Upper lobe of left lung (tissue), 6 donors: ENCODE data around the gene SERTAD3. TPM values are rescaled to one million over a fixed set of nuclear protein-coding genes. Genes with fewer than 3 reads are reported as not detected.

ENCODE experiments used
- ATAC-seq, 2 donors: fragments of 200-7000 bp; cut with Tn5 transposase; one replicate each; pipeline ENCODE4 v1.9.1; 2022; ENCODE audit warnings: mild to moderate bottlenecking in 2 of 2, moderate library complexity in 2 of 2; ENCODE audit not compliant: low FRiP score in 2 of 2
- DNase-seq, 2 donors: peaks; one replicate each; pipeline ENCODE4 v3.0.0-alpha.2; 2019 to 2020
- H3K27ac ChIP-seq, 4 donors: fragments of 200-600 bp; sonication (generic); one replicate each; pipeline ENCODE4 v1.5.1; 2016 to 2019
- H3K27me3 ChIP-seq, 4 donors: fragments of 200-600 bp; sonication (generic); one replicate each; pipeline ENCODE4 v1.5.1; 2017 to 2019
- H3K36me3 ChIP-seq, 4 donors: fragments of 200-600 bp; sonication (generic); one replicate each; pipeline ENCODE4 v1.5.1; 2016 to 2019
- H3K4me1 ChIP-seq, 4 donors: fragments of 200-600 bp; sonication (generic); one replicate each; pipeline ENCODE4 v1.5.1; 2018 to 2019
- H3K4me3 ChIP-seq, 4 donors: fragments of 200-600 bp; sonication (generic); one replicate each; pipeline ENCODE4 v1.5.1; 2017 to 2019; ENCODE audit warnings: mild to moderate bottlenecking in 2 of 4, moderate library complexity in 1 of 4
- H3K9me3 ChIP-seq, 4 donors: fragments of 200-600 bp; sonication (generic); one replicate each; pipeline ENCODE4 v1.5.1; 2018 to 2019
- EP300 ChIP-seq, 4 donors: sonication (generic); formaldehyde crosslinking; IDR thresholded peaks; one replicate each; pipeline ENCODE4 v1.5.1; 2017; ENCODE audit warnings: antibody characterized with exemption in 4 of 4, control low read depth in 2 of 4
- POLR2A ChIP-seq, 4 donors: fragments of 450-650 bp; IDR thresholded peaks; one replicate each; pipeline ENCODE4 v1.5.1; 2016 to 2017; ENCODE audit warnings: antibody characterized with exemption in 4 of 4, mild to moderate bottlenecking in 2 of 4
- POLR2AphosphoS5 ChIP-seq, 2 donors: sonication (generic); formaldehyde crosslinking; IDR thresholded peaks; one replicate each; pipeline ENCODE4 v1.5.1; 2017; ENCODE audit warnings: antibody characterized with exemption in 2 of 2
- WGBS, 2 donors: methylation state at CpG; one replicate each; pipeline ENCODE4 v1.1.5; 2017 to 2018; 5-methylcytosine and 5-hydroxymethylcytosine counted together
- total RNA-seq, 6 donors: library from RNA; depleted of rRNA in 4 of 6; stranded (reverse); fragments of >200 nt in 4 of 6; gene quantifications; one replicate each; pipeline versions ENCODE4 v1.1.0 to v1.2.1, GENCODE V29; 2016 to 2021
- TF ChIP-seq, protein P1 (sequence below), 6 experiments: fragments of 450-650 bp in 4 of 6; fragments of 200-600 bp in 2 of 6; sonication (generic) in 2 of 6; IDR thresholded peaks; one replicate each; pipeline ENCODE4 v1.5.1; 2016 to 2019; ENCODE audit warnings: antibody characterized with exemption in 6 of 6
- donor health status: DM: no; HTN: no; CAD: no; lungs with moderate emphysema.
- donor health status: DM: no; HTN: yes; CAD: no; lungs with severe emphysema.

The SERTAD3 gene
- total RNA-seq, 6 donors from 2014 or later: 8.9 to 44.5 (median 21.9) TPM

DNA sequence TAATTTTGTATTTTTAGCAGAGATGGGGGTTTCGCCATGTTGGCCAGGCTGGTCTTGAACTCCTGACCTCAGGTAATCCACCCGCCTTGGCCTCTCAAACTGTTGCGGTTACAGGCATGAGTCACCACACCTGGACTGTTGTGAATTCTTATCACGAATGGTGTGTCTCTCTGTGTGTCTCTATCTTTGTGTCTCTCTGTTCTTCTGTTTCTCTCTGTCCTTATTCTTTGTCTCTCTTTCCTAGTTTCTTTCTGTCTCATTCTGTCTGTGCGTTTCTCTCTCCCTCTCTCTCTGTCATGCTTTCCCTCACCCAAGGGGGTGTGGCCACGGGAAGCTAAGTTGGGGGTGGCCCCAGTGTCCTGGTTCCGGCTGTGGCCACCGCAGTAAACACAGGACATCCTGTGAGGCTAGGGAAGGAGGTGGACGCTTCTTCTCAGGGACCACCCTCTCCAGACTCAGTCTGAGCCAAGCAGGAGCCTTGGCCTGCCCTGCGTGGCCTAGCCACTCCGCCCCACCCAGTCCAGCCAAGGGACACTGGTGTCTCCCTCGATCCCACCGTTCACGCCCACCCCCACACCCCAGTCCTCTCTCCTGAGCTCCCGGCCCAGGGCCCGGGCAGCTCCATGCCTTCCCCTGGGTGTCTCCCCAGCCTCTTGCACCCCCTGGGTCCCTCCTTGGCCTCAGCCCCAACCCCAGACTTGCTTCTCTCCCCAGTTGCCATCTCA is 27.1 kb downstream of the SERTAD3 start:
- no peaks in the 10 kb centered on the region for H3K9me3 ChIP-seq
- TF ChIP-seq, protein P1, sequence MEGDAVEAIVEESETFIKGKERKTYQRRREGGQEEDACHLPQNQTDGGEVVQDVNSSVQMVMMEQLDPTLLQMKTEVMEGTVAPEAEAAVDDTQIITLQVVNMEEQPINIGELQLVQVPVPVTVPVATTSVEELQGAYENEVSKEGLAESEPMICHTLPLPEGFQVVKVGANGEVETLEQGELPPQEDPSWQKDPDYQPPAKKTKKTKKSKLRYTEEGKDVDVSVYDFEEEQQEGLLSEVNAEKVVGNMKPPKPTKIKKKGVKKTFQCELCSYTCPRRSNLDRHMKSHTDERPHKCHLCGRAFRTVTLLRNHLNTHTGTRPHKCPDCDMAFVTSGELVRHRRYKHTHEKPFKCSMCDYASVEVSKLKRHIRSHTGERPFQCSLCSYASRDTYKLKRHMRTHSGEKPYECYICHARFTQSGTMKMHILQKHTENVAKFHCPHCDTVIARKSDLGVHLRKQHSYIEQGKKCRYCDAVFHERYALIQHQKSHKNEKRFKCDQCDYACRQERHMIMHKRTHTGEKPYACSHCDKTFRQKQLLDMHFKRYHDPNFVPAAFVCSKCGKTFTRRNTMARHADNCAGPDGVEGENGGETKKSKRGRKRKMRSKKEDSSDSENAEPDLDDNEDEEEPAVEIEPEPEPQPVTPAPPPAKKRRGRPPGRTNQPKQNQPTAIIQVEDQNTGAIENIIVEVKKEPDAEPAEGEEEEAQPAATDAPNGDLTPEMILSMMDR (IDR thresholded peaks at IDR 0.05): no peak
- TF ChIP-seq POLR2A (IDR thresholded peaks at IDR 0.05) (peak in 2 of 4 donors; percentile 36 to 72), POLR2AphosphoS5 (IDR thresholded peaks at IDR 0.05) (peak; percentile 87 to 92), EP300 (IDR thresholded peaks at IDR 0.05) (peak in 2 of 4 donors; percentile 72 to 82)
- H3K36me3 ChIP-seq: peaks cover 0 to 7% (median 0%) of the 10 kb centered on the region in 4 donors
- no peaks in the 10 kb centered on the region for H3K27me3 ChIP-seq
- H3K4me1 ChIP-seq: peaks cover 49 to 70% (median 64%) of the 10 kb centered on the region in 4 donors
- H3K27ac ChIP-seq: peak overlapping the region; percentile 68 to 100 (median 90)
- no peak overlapping the region for H3K4me3 ChIP-seq
- peak; percentile 61 to 62 for DNase-seq
- 25 to 28% methylated on average over 12 to 14 of the region's 16 CpGs for WGBS, 2 donors
- no peak for ATAC-seq

DNA sequence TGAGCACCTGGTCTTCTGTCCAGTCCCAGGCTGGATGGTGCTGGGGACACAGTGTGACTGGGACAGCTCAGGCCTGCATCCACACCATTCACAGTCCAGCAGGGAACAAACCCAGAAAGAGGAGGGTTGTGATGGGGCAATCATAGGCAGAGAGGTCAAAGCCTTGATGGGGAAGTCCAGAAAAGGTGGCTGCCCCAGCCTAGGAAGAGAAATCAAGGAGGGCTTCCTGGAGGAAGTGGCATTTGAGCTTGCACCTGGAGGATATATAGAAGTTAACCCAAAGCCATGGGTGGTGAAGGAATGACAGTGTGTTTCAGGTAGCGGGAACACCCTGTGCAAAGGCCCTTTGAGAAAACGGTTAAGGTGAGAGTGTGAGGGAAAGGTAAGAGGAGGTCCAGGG is 28.4 kb downstream of the SERTAD3 start:
- Histone ChIP-seq H3K9me3 (no peaks in the 10 kb centered on the region), H3K36me3 (no peaks in the 10 kb centered on the region), H3K4me1 (peaks cover 41 to 62% (median 56%) of the 10 kb centered on the region in 4 donors), H3K27me3 (no peaks in the 10 kb centered on the region), H3K4me3 (no peak overlapping the region), H3K27ac (peak overlapping the region; percentile 5 to 100 (median 90))
- WGBS, 2 donors: 95 to 97% methylated on average over 2 of the region's 2 CpGs
- no peak for ATAC-seq
- DNase-seq: no peak
- TF ChIP-seq EP300 (IDR thresholded peaks at IDR 0.05) (no peak), POLR2AphosphoS5 (IDR thresholded peaks at IDR 0.05) (no peak), POLR2A (IDR thresholded peaks at IDR 0.05) (no peak)
- TF ChIP-seq, protein P1 (IDR thresholded peaks at IDR 0.05): no peak

DNA sequence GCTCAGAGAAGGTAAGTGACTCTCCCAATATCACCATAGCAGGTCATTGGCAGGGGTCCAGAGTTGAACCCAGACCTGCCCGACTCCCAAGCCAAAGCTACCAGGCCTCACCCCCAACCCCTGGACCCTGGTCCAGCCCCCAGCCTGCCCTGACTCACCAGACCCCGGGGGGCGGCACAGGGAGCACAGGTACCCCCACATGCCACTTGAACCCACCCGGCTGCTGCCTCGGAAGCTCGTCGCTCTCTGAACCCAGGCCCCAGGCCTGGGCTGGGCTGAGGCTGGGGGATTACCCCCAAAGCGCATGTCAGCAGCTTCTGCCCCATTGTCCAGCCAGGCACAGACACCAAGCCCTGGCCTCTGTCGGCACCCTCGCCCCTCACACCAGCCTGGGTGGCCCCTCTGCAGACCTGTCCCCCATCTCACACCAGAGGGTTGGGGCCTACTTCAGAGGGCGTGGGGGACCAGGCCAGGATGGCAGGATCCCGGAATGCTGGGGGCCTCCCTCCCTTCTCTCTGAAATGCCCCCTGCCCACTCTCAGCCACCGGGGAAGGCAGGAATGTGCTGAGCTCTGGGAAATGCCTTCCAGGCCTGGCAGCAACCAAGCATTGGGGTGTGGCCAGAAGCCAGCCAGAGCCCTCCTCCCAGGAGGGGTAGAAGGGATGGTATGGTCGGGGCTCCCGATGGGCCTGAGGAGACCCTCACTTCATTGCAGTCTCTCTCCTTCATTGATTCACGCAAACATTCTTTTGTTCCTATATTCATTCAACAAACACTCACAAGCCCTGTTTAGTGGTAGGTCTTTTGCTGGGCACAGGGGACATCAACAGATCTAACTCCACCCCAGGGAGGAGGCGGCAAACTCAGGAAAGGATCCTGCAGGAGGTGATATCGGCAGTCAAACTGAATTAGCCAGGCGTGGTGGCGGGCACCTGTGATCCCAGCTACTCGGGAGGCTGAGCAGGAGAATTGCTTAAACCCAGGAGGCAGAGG is 29.3 kb downstream of the SERTAD3 start:
- Histone ChIP-seq H3K36me3 (no peaks in the 10 kb centered on the region), H3K27me3 (no peaks in the 10 kb centered on the region), H3K4me1 (peaks cover 34 to 54% (median 48%) of the 10 kb centered on the region in 4 donors), H3K27ac (peak overlapping the region; percentile 47 to 100 (median 80)), H3K9me3 (no peaks in the 10 kb centered on the region), H3K4me3 (peak overlapping the region in 1 of 4 donors; percentile 61)
- TF ChIP-seq POLR2AphosphoS5 (IDR thresholded peaks at IDR 0.05) (no peak), POLR2A (IDR thresholded peaks at IDR 0.05) (no peak), EP300 (IDR thresholded peaks at IDR 0.05) (no peak)
- TF ChIP-seq, protein P1 (IDR thresholded peaks at IDR 0.05): no peak
- 76% methylated on average over 8 to 17 of the region's 21 CpGs for WGBS, 2 donors
- DNase-seq (peak in 1 of 2 donors; percentile 50), ATAC-seq (no peak)

DNA sequence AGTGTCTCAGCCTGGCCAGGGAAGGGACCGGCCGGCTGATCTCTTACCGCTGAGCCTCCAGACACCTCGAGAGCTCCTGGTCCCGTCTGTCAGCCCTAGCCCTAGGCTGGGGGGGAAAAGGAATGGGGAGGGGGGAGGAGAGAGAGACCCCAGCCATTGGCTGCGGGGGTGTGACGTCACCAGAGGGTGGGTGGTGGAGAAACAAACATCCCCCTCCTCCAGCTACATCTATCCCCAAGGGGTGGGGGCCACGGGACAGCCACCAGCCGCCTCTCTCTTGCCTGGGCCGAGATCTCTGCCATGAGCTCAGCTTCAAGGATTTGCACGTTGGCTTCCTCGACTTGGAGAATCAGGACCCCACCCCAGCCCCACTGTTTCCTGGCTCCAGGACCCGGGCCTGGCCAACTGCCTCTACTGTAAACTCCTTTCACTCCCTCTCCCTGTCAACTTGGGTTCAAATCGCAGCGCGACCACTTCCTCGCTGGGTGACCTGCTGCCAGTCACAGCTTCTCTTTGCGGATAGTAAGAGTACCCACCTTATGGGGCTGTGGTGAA is 30.8 kb downstream of the SERTAD3 start, which contains the start of gene PRX:
PRX (minus strand) TSS at position 88 of the 555 bp plus-strand sequence. CDS start 5,446 bp downstream, outside the sequence.
- ATAC-seq (no peak), DNase-seq (peak in 1 of 2 donors; percentile 45)
- peak within 1 kb of the TSS; percentile 21 to 61 (median 44) for H3K4me3 ChIP-seq
- no peaks in the 10 kb centered on the region for H3K9me3 ChIP-seq
- H3K36me3 ChIP-seq: no peaks in the 10 kb centered on the region
- peak; percentile 67 to 91 for TF ChIP-seq POLR2AphosphoS5 (IDR thresholded peaks at IDR 0.05)
- TF ChIP-seq POLR2A (IDR thresholded peaks at IDR 0.05): peak in 3 of 4 donors; percentile 32 to 76 (median 56)
- TF ChIP-seq, protein P1 (IDR thresholded peaks at IDR 0.05): no peak
- no peak for TF ChIP-seq EP300 (IDR thresholded peaks at IDR 0.05)
- peaks cover 25 to 41% (median 40%) of the 10 kb centered on the region in 4 donors for H3K4me1 ChIP-seq
- H3K27me3 ChIP-seq: no peaks in the 10 kb centered on the region
- H3K27ac ChIP-seq: peak within 1 kb of the TSS; percentile 68 to 100 (median 87)
- 19 to 28% methylated on average over 14 to 18 of the region's 18 CpGs for WGBS, 2 donors
